Gastrocnemius medialis (tissue), 4 donors: ENCODE measurements around the gene SLC25A21.

ENCODE experiments used
- POLR2A ChIP-seq, 2 donors: fragments of 450-650 bp; IDR thresholded peaks; one replicate each; pipeline ENCODE4 v1.6.1; 2017; ENCODE audit warnings: antibody characterized with exemption in 2 of 2, mild to moderate bottlenecking in 2 of 2, moderate library complexity in 2 of 2
- TF ChIP-seq, protein P1 (sequence below), 5 experiments: fragments of 450-650 bp in 3 of 5; fragments of 200-600 bp in 2 of 5; sonication (generic) in 2 of 5; IDR thresholded peaks in 4 of 5; conservative IDR thresholded peaks in 1 of 5; 1 replicate in 4 of 5; 2 replicates in 1 of 5; pipeline ENCODE4 v1.5.1; 2016 to 2019; ENCODE audit warnings: antibody characterized with exemption in 5 of 5, mild to moderate bottlenecking in 3 of 5, moderate library complexity in 3 of 5

DNA sequence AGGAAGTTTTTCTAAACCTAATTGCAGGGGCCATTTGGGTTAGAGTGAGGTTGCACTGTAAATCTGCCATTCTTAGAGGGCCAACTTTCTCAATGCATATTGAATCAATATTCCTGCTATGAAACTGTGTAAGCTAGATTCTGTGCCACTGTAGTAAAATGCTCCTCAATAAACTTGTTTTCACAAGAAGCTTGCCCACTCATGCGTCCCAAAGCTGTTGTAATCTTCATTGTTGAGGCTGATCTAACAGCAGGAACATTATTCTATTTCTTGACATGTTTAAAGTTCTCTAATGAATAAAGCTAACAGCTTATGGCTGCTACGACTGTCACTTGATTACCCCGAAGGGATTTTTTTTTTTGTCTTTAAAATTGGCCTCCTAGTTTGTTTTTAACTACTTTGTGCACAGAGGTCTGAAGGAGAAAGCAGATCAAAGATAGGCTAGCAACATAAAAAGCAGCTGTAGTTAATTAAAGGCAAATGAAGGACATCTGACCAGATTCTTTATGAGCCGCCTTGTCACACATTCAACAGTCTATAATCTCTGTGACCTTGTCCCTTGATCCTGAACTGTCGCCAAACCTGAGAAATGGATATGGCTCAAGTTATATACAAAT, 267.0 kb downstream of the SLC25A21 start:
- TF ChIP-seq, protein P1, sequence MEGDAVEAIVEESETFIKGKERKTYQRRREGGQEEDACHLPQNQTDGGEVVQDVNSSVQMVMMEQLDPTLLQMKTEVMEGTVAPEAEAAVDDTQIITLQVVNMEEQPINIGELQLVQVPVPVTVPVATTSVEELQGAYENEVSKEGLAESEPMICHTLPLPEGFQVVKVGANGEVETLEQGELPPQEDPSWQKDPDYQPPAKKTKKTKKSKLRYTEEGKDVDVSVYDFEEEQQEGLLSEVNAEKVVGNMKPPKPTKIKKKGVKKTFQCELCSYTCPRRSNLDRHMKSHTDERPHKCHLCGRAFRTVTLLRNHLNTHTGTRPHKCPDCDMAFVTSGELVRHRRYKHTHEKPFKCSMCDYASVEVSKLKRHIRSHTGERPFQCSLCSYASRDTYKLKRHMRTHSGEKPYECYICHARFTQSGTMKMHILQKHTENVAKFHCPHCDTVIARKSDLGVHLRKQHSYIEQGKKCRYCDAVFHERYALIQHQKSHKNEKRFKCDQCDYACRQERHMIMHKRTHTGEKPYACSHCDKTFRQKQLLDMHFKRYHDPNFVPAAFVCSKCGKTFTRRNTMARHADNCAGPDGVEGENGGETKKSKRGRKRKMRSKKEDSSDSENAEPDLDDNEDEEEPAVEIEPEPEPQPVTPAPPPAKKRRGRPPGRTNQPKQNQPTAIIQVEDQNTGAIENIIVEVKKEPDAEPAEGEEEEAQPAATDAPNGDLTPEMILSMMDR (IDR thresholded peaks at IDR 0.05 in 4 of 5, conservative IDR thresholded peaks at IDR 0.05 in 1 of 5), result no peak
- no peak for TF ChIP-seq POLR2A (IDR thresholded peaks at IDR 0.05)
